Measurements from ENCODE around the gene FBXO11.

DNA sequence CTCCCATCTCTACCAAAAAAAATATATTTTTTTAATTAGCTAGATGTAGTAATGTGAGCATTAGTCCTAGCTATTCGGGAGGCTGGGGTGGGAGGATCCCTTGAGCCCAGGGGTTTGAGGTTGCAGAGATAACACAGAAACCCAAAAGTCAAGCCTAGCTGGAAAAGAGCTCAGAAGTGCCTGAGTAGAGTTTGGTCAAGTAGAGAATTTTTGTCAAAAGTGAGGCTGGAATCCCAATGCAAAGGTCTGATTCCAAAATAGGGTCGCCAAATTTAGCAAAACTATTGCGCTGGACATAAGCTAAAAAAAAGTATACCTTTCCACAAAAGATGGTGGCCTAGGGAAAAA is 138.8 kb downstream of the FBXO11 start:
- TF ChIP-seq EZH2 (IDR thresholded peaks at IDR 0.05): no peak
- TF ChIP-seq, protein P1, sequence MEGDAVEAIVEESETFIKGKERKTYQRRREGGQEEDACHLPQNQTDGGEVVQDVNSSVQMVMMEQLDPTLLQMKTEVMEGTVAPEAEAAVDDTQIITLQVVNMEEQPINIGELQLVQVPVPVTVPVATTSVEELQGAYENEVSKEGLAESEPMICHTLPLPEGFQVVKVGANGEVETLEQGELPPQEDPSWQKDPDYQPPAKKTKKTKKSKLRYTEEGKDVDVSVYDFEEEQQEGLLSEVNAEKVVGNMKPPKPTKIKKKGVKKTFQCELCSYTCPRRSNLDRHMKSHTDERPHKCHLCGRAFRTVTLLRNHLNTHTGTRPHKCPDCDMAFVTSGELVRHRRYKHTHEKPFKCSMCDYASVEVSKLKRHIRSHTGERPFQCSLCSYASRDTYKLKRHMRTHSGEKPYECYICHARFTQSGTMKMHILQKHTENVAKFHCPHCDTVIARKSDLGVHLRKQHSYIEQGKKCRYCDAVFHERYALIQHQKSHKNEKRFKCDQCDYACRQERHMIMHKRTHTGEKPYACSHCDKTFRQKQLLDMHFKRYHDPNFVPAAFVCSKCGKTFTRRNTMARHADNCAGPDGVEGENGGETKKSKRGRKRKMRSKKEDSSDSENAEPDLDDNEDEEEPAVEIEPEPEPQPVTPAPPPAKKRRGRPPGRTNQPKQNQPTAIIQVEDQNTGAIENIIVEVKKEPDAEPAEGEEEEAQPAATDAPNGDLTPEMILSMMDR (IDR thresholded peaks at IDR 0.05): no peak
- no peak for TF ChIP-seq EZH2phosphoT487 (IDR thresholded peaks at IDR 0.05)
